GM12892 (cell line): ENCODE data around the gene KCNAB1.
A peak's percentile ranks its signal among the peaks of the same experiment; 100 is the strongest.

Experiments used
- DNase-seq: peaks from one replicate; pipeline ENCODE4 v3.0.0; 2011; ENCODE audit not compliant: insufficient read length
- FAIRE-seq: peaks from 2 replicates; lab custom pipeline; 2011; peaks lifted over from hg19 to GRCh38; lab: Jason Lieb, UNC
- POLR2A ChIP-seq: IDR thresholded peaks from 2 replicates; pipeline ENCODE4 v1.6.1; 2011; ENCODE audit warnings: low read depth, low read length, control low read depth
- POLR2AphosphoS5 ChIP-seq: IDR thresholded peaks from 2 replicates; pipeline ENCODE4 v1.6.1; 2011; ENCODE audit warnings: low read depth, low read length, control low read depth
- TAF1 ChIP-seq: IDR thresholded peaks from 2 replicates; pipeline ENCODE4 v1.6.1; 2011; ENCODE audit warnings: low read depth, mild to moderate bottlenecking, control low read depth, low read length, borderline replicate concordance

Gene KCNAB1

GRCh38 chr3:156376199-156376598 lies 255.8 kb downstream of the KCNAB1 start:
- no peak for FAIRE-seq

GRCh38 chr3:156377266-156377665 lies 256.9 kb downstream of the KCNAB1 start:
- DNase-seq (no peak), FAIRE-seq (no peak)
- TF ChIP-seq POLR2AphosphoS5, result no peak
- TF ChIP-seq TAF1, result no peak
- no peak for TF ChIP-seq POLR2A

More at GRCh38 chr3:156376199-156376598, 255.8 kb downstream of the KCNAB1 start:
- DNase-seq, result no peak
- TF ChIP-seq TAF1 (no peak), POLR2AphosphoS5 (no peak), POLR2A (no peak)

- DNase-seq (no peak), FAIRE-seq (no peak)
- TF ChIP-seq POLR2A (no peak), TAF1 (no peak), POLR2AphosphoS5 (no peak)
Observed at GRCh38 chr3:156377718-156378117, 257.3 kb downstream of the KCNAB1 start.

GRCh38 chr3:156378871-156379270 lies 258.5 kb downstream of the KCNAB1 start:
- no peak for FAIRE-seq
- TF ChIP-seq TAF1 (no peak), POLR2A (no peak), POLR2AphosphoS5 (no peak)
- no peak for DNase-seq

GRCh38 chr3:156379327-156379726 lies 258.9 kb downstream of the KCNAB1 start:
- FAIRE-seq, result no peak
- DNase-seq, result no peak
- TF ChIP-seq TAF1 (no peak), POLR2A (no peak), POLR2AphosphoS5 (no peak)

GRCh38 chr3:156381253-156381652 lies 260.9 kb downstream of the KCNAB1 start:
- FAIRE-seq (no peak), DNase-seq (no peak)
- no peak for TF ChIP-seq TAF1
- TF ChIP-seq POLR2AphosphoS5, result no peak

- DNase-seq (peak; percentile 11), FAIRE-seq (peak; percentile 87)
- TF ChIP-seq POLR2A (no peak), TAF1 (no peak)
Observed at GRCh38 chr3:156382458-156383346, 262.3 kb downstream of the KCNAB1 start.

- TF ChIP-seq POLR2AphosphoS5, result no peak
- TF ChIP-seq POLR2A, result no peak
- no peak for TF ChIP-seq TAF1
- FAIRE-seq (no peak), DNase-seq (no peak)
Observed at GRCh38 chr3:156383441-156384025, 263.2 kb downstream of the KCNAB1 start.

- DNase-seq, result no peak
- FAIRE-seq, result no peak
- TF ChIP-seq POLR2AphosphoS5 (no peak), POLR2A (no peak), TAF1 (no peak)
Observed at GRCh38 chr3:156388497-156389448, 268.4 kb downstream of the KCNAB1 start.

- DNase-seq (no peak), FAIRE-seq (no peak)
- TF ChIP-seq POLR2AphosphoS5 (no peak), POLR2A (no peak), TAF1 (no peak)
Observed at GRCh38 chr3:156389449-156389950, 269.1 kb downstream of the KCNAB1 start.

- FAIRE-seq (no peak), DNase-seq (no peak)
- TF ChIP-seq POLR2A (no peak), POLR2AphosphoS5 (no peak), TAF1 (no peak)
Observed at GRCh38 chr3:156390846-156391245, 270.5 kb downstream of the KCNAB1 start.
